Motor neuron (in vitro differentiated cells): Measurements from ENCODE around the gene PPCS. TPM values are rescaled to one million over a fixed set of nuclear protein-coding genes. Genes with fewer than 3 reads are reported as not detected.
"Not testable (repeated sequence)": the region's sequence is repeated elsewhere in the genome, so short reads cannot be mapped to it uniquely, and the experiment has no call there.

ENCODE experiments used
- ATAC-seq, 8 experiments: fragments of 200-7000 bp; cut with Tn5 transposase; replicated peaks in 6 of 8; 2 replicates each; pipeline ENCODE4 v1.8.0; 2021; ENCODE audit warnings: mild to moderate bottlenecking in 8 of 8, moderate library complexity in 8 of 8
- H3K27ac ChIP-seq, 2 donors: fragments of 250-450 bp; sonication (Bioruptor Pico); 2 replicates each; pipeline ENCODE4 v1.9.0; 2021; ENCODE audit warnings: antibody characterized with exemption in 2 of 2, mild to moderate bottlenecking in 2 of 2, moderate library complexity in 1 of 2
- H3K4me1 ChIP-seq, 2 donors: fragments of 250-450 bp; sonication (Bioruptor Pico); replicated peaks in 1 of 2; 2 replicates each; pipeline ENCODE4 v1.6.1; 2021; ENCODE audit warnings: antibody characterized with exemption in 2 of 2, mild to moderate bottlenecking in 2 of 2, moderate library complexity in 1 of 2
- H3K4me3 ChIP-seq, 5 donors: fragments of 250-450 bp; sonication (Bioruptor Pico); 2 replicates each; pipeline ENCODE4 v1.9.0; 2021; ENCODE audit warnings: antibody characterized with exemption in 5 of 5, mild to moderate bottlenecking in 5 of 5, moderate library complexity in 4 of 5
- WGBS, 10 experiments: fragments of 450-650 bp; shearing (Covaris generic); methylation state at CpG; one replicate each; pipeline ENCODE4 v1.0.0; 2022; 5-methylcytosine and 5-hydroxymethylcytosine counted together
- in situ Hi-C, 9 experiments: fragments of 400-800 bp; cut with MboI; loops; one replicate each; pipeline ENCODE4 v1.15.0; 2021; ENCODE audit warnings: low sequenced_read_pairs in 9 of 9, low pct_unique_long_range_greater_than_20kb in 2 of 9; ENCODE audit not compliant: unreplicated experiment in 9 of 9
- total RNA-seq, 8 experiments: library from RNA; unstranded; fragments of 300-600 nt; gene quantifications; 2 replicates each; pipeline versions ENCODE4 v1.2.3 to v1.2.4, GENCODE V29; 2022

The PPCS gene
- total RNA-seq, 8 experiments from 2014 or later: 35.4 to 58.6 (median 52.3) TPM

GRCh38 chr1:42502031-42502430 lies 45.7 kb downstream of the PPCS start:
- H3K4me1 ChIP-seq, H3K27ac ChIP-seq, H3K4me3 ChIP-seq, ATAC-seq, in situ Hi-C loops: not testable (repeated sequence)
- WGBS, 10 experiments: 67 to 91% (median 90%) methylated on average over 1 to 8 of the region's 11 CpGs; no CpG with 5 or more reads in 5 of the 10 experiments

- no peak for ATAC-seq
- no peak overlapping the region for H3K27ac ChIP-seq
- H3K4me1 ChIP-seq: no peaks in the 10 kb centered on the region
- 0 to 100% (median 79%) methylated on average over 1 to 2 of the region's 2 CpGs for WGBS, 10 experiments
- in situ Hi-C loops: no loop called here
- no peak overlapping the region for H3K4me3 ChIP-seq
These were observed 48.3 kb downstream of the PPCS start for GRCh38 chr1:42504535-42505128.

- no peak overlapping the region for H3K4me3 ChIP-seq
- in situ Hi-C loops: no loop called here
- no peak for ATAC-seq
- no peak overlapping the region for H3K27ac ChIP-seq
- 0 to 100% (median 56%) methylated on average over 1 of the region's 1 CpG; no CpG with 5 or more reads in 2 of the 10 experiments for WGBS, 10 experiments
- H3K4me1 ChIP-seq: no peaks in the 10 kb centered on the region
These were observed 50.2 kb downstream of the PPCS start for GRCh38 chr1:42506576-42506975.

Other genes starting within 250 kb of the PPCS start
- gene FOXJ3, start 121.3 kb upstream of the PPCS start, total RNA-seq: 10 to 100 TPM; 17.8 to 42.4 (median 32.2) TPM
- gene RIMKLA, start 75.8 kb upstream of the PPCS start, total RNA-seq: 1 to 10 TPM in 5 of 8 experiments, under 1 TPM in 3; 0.14 to 8.6 (median 7.0) TPM
- gene ZMYND12, start 521 bp upstream of the PPCS start, total RNA-seq: 1 to 10 TPM in 5 of 8 experiments, under 1 TPM in 2, not detected in 1; 0.71 to 3.5 (median 1.5) TPM
- 10 to 100 TPM in 4 of 8 experiments, 1 to 10 TPM in 4; 1.7 to 33.4 (median 10.9) TPM for gene CCDC30, start 6.7 kb downstream of the PPCS start, total RNA-seq
- 10 to 100 TPM; 26.7 to 87.0 (median 59.4) TPM for gene PPIH, start 201.9 kb downstream of the PPCS start, total RNA-seq
- 1,000 to 10,000 TPM in 5 of 8 experiments, 100 to 1,000 TPM in 3; 743 to 1,979 (median 1,431) TPM for gene YBX1, start 225.9 kb downstream of the PPCS start, total RNA-seq